ENCODE measurements around the gene TENM4.

The TENM4 gene

GRCh38 chr11:78870655-78871054 lies 570.2 kb downstream of the TENM4 start:
- DNase-seq = no peak

- DNase-seq = no peak
These were observed 571.5 kb downstream of the TENM4 start for GRCh38 chr11:78869293-78869692.

GRCh38 chr11:78868563-78868962 lies 572.3 kb downstream of the TENM4 start:
- no peak for DNase-seq

GRCh38 chr11:78860720-78861422 lies 580.0 kb downstream of the TENM4 start:
- no peak for DNase-seq

GRCh38 chr11:78857688-78858087 lies 583.1 kb downstream of the TENM4 start:
- DNase-seq = no peak

- no peak for DNase-seq
These were observed 584.6 kb downstream of the TENM4 start for GRCh38 chr11:78856211-78856610.

GRCh38 chr11:78855116-78855515 lies 585.7 kb downstream of the TENM4 start:
- DNase-seq = no peak

- DNase-seq = no peak
These were observed 587.3 kb downstream of the TENM4 start for GRCh38 chr11:78853521-78853920.

GRCh38 chr11:78851878-78852586 lies 588.8 kb downstream of the TENM4 start:
- no peak for DNase-seq

GRCh38 chr11:78850078-78850477 lies 590.8 kb downstream of the TENM4 start:
- no peak for DNase-seq

- DNase-seq = no peak
These were observed 594.6 kb downstream of the TENM4 start for GRCh38 chr11:78846269-78846668.

- DNase-seq = no peak
These were observed 595.3 kb downstream of the TENM4 start for GRCh38 chr11:78845496-78845895.

- no peak for DNase-seq
These were observed 599.3 kb downstream of the TENM4 start for GRCh38 chr11:78841456-78842060.

- no peak for DNase-seq
These were observed 600.2 kb downstream of the TENM4 start for GRCh38 chr11:78840623-78841022.

GRCh38 chr11:78840200-78840599 lies 600.6 kb downstream of the TENM4 start:
- no peak for DNase-seq

- DNase-seq = no peak
These were observed 602.4 kb downstream of the TENM4 start for GRCh38 chr11:78838417-78838816.

GRCh38 chr11:78835646-78836045 lies 605.2 kb downstream of the TENM4 start:
- no peak for DNase-seq

- no peak for DNase-seq
These were observed 605.9 kb downstream of the TENM4 start for GRCh38 chr11:78834886-78835285.

- DNase-seq = no peak
These were observed 607.6 kb downstream of the TENM4 start for GRCh38 chr11:78833237-78833636.

GRCh38 chr11:78832226-78832947 lies 608.4 kb downstream of the TENM4 start:
- no peak for DNase-seq

- no peak for DNase-seq
These were observed 609.3 kb downstream of the TENM4 start for GRCh38 chr11:78831571-78831970.

GRCh38 chr11:78830277-78830819 lies 610.5 kb downstream of the TENM4 start:
- no peak for DNase-seq

GRCh38 chr11:78829146-78829545 lies 611.7 kb downstream of the TENM4 start:
- DNase-seq = no peak

Data from stimulated activated CD8-positive, alpha-beta memory T cell treated with anti-CD3 and anti-CD28 coated beads, Interleukin-4, amount 100 ng/mL, for 48 hours (primary cell).